WI38 (cell line): ENCODE data around the gene PPIG.

Experiments used
- H3K4me3 ChIP-seq: 2 replicates; pipeline ENCODE4 v1.5.1; 2011; ENCODE audit warnings: low read depth, mild to moderate bottlenecking, control low read depth, low read length
- TF ChIP-seq, protein P1 (sequence below): IDR thresholded peaks from 2 replicates; pipeline ENCODE4 v1.5.1; 2012; ENCODE audit warnings: low read depth, mild to moderate bottlenecking, control low read depth, low read length

The PPIG gene

DNA sequence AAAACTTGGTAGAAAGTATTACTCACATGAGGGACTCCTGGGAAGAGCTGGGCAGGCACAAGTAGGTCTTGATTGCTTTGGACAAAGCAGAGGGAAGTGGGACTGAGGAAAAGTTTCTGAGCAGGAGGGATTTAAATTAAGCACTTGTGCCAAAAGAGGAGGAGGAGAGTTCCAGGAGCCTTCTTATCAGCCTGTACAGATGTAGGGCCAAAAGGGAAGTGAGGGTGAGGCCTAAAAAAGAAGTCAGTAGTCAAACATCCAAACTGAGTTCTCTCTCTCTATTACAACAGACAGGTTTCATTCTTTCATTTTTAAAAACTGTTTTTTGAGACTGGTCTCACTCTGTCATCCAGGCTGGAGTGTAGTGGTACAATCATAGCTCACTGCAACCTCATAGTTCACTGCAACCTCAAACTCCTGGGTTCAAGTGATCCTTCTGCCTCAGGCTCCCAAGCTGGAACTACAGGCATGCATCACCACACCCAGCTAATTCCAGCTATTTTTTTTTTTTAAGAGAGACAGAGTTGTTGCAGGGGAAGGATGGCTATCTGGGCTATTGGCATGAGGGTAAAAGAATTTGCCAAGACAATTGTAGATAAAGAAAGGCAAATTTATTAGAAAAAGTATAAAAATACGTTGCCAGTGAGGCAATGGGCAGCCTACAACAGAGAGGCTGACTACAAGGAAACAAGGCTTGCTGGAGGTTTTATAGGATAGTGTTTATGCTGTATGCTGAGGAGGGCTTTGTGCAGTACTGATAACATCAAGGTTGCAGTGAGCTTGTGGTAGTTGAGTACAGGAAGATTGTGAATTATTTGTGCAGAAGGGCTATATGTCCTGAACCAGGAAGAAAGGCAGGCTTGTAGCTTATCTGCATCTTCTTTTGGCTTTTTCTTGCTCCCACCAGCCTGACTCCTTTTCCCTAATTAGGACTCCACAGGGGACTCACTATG, 81.1 kb downstream of the PPIG start:
- H3K4me3 ChIP-seq, result no peak overlapping the region
- TF ChIP-seq, protein P1, sequence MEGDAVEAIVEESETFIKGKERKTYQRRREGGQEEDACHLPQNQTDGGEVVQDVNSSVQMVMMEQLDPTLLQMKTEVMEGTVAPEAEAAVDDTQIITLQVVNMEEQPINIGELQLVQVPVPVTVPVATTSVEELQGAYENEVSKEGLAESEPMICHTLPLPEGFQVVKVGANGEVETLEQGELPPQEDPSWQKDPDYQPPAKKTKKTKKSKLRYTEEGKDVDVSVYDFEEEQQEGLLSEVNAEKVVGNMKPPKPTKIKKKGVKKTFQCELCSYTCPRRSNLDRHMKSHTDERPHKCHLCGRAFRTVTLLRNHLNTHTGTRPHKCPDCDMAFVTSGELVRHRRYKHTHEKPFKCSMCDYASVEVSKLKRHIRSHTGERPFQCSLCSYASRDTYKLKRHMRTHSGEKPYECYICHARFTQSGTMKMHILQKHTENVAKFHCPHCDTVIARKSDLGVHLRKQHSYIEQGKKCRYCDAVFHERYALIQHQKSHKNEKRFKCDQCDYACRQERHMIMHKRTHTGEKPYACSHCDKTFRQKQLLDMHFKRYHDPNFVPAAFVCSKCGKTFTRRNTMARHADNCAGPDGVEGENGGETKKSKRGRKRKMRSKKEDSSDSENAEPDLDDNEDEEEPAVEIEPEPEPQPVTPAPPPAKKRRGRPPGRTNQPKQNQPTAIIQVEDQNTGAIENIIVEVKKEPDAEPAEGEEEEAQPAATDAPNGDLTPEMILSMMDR, result no peak

DNA sequence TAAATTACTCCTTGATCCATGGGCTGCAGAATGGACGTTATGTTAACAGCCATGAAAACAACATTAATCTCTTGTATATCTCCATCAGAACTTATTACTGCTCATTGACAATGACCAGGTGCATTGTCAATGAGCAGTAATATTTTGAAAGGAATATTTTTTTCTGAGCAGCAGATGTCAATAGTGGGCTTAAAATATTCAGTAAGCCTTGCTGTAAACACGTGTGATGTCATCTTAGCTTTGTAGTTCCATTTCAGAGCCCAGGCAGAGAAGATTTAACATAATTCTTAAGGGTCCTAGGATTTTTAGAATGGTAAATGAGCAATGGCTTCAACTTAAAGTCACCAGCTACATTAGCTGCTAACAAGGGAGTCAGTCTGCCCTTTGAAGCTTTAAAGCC, 83.4 kb downstream of the PPIG start:
- no peak overlapping the region for H3K4me3 ChIP-seq
- TF ChIP-seq, protein P1, result no peak

DNA sequence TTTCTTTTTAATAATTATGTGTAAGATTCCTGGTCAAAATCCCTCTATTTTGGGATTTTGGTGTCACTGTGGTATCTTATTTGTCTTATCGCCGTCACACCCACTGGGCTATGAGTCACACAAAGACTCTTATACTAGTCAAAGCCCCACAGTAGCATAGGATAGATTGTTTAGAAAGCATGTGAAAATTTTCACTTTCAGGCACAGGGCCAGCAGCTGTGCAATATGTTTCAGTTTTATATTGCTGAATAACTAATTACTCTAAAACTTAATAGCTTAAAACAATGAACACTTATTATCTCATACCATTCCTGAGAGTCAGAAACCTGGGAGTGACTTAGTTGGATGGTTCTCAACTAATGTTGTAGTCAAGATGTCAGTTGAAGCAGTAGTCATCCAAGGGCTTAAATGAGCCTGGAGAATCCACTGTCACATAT, 86.1 kb downstream of the PPIG start:
- H3K4me3 ChIP-seq, result no peak overlapping the region
- TF ChIP-seq, protein P1, result no peak

DNA sequence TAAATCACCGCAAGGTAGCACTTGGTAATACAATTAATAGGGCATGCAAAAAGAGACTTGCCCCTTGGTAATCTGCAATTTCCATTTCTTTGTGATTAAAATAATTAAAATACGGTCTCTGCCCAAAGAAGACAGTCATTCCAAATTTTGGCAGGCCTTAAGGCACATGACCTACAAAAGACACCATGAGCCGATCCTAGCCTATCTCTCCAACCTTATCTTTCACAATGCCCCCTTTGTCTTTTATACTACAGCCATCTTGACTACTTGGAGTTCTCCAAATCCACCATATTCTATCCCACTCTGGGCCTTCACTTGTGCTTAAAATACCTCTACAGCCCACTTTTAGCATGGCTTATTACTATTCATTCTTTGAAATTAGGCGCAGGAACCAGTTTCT, 86.8 kb downstream of the PPIG start:
- no peak overlapping the region for H3K4me3 ChIP-seq
- TF ChIP-seq, protein P1, result no peak

DNA sequence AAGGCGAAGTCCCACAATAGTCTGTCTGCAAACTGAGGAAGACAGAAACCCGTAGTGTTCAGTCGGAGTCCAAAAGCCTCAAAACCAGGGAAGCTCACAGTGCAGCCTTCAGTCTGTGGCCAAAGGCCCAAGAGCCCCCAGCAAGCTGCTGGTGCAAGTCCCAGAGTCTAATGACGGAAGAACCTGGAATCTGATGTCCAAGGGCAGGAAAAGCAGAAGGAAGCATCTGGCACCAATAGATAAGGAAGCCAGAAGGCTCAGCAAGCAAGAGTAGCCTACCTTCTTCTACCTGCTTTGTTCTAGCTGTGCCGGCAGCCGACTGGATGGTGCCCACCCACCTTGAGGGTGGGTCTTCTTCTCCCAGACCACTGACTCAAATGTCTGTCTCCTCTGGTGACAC, 88.3 kb downstream of the PPIG start:
- TF ChIP-seq, protein P1, result no peak
- no peak overlapping the region for H3K4me3 ChIP-seq

DNA sequence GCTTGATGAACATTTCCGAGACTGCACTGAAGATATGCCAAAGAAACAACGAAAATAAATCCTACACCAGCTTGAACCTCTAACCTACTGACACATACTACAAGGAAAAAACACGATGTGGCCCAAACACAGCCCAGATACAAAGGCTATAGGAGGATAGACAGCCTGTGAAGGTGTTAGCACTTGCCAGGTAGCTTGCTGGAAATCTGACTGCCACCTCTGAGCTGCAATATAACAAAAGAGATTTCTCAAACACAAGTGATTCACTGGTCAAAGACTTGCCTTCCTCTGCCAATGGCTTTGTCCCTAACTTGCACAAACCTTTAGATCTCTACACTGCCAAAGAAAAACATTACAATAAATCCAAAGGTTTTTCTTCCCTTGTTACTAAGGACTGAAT, 89.0 kb downstream of the PPIG start:
- TF ChIP-seq, protein P1, result no peak
- H3K4me3 ChIP-seq, result no peak overlapping the region

DNA sequence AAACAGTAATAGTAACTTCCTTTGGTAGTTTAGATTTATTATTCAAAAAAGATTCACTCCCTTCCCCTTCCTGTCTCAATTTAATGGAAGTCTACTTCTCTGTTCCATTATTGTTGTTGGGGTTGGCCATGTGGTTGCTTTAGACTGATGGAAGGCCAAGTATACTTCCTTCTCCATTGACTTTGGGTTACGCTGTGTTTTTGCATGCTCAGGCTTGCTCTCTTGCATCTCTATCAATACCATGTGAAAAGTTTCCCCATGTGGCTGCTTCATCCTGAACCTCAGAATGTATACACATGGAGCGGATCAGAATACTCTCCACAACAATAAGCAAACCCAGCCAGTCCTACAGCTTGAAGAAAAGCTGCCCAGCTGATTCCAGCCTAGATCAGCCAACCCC, 89.8 kb downstream of the PPIG start:
- TF ChIP-seq, protein P1, result no peak
- H3K4me3 ChIP-seq, result no peak overlapping the region
